NCI-H526 (cell line): ENCODE data around the gene C19orf47.

Experiments used
- DNase-seq, 2 experiments: peaks; one replicate each; lab custom pipeline; 2025; lab: John Stamatoyannopoulos, UW

Gene C19orf47

GRCh38 chr19:40282209-40282580 lies 66.0 kb downstream of the C19orf47 start:
- DNase-seq = no peak

- DNase-seq = no peak
Measured at GRCh38 chr19:40281381-40282208, 66.6 kb downstream of the C19orf47 start.

GRCh38 chr19:40280608-40281221 lies 67.5 kb downstream of the C19orf47 start:
- peak; percentile 60 to 81 for DNase-seq

- no peak for DNase-seq
Measured at GRCh38 chr19:40279761-40280607, 68.2 kb downstream of the C19orf47 start.

- DNase-seq = no peak
Measured at GRCh38 chr19:40279120-40279551, 69.1 kb downstream of the C19orf47 start.

GRCh38 chr19:40278361-40279035 lies 69.7 kb downstream of the C19orf47 start:
- DNase-seq = no peak

GRCh38 chr19:40277356-40278059 lies 70.7 kb downstream of the C19orf47 start:
- DNase-seq = no peak

- DNase-seq = peak in 1 of 2 experiments; percentile 50
Measured at GRCh38 chr19:40274585-40275544, 73.3 kb downstream of the C19orf47 start.

GRCh38 chr19:40273469-40274360 lies 74.5 kb downstream of the C19orf47 start:
- no peak for DNase-seq

- no peak for DNase-seq
Measured at GRCh38 chr19:40272261-40272660, 75.9 kb downstream of the C19orf47 start.

GRCh38 chr19:40271706-40272105 lies 76.5 kb downstream of the C19orf47 start:
- no peak for DNase-seq

- no peak for DNase-seq
Measured at GRCh38 chr19:40270362-40271089, 77.7 kb downstream of the C19orf47 start.
